SK-N-SH treated with all-trans-retinoic acid at 6 μM for 48 hours (cell line): ENCODE data around the gene KHK.

Source experiments
- ARNTL ChIP-seq: fragments of 450-650 bp; formaldehyde crosslinking; IDR thresholded peaks from 2 replicates; pipeline ENCODE4 v1.5.0; 2020; ENCODE audit warnings: low read depth, mild to moderate bottlenecking, moderate library complexity, borderline replicate concordance
- BACH2 ChIP-seq: fragments of 250-450 bp; sonication (Bioruptor Pico); IDR thresholded peaks from 2 replicates; pipeline ENCODE4 v1.9.0; 2021; ENCODE audit warnings: mild to moderate bottlenecking, borderline replicate concordance
- OSR1 ChIP-seq: fragments of 250-450 bp; sonication (Bioruptor Pico); IDR thresholded peaks from 2 replicates; pipeline ENCODE4 v1.8.0; 2022; ENCODE audit warnings: moderate library complexity, mild to moderate bottlenecking, inconsistent platforms
- RARB ChIP-seq: fragments of 250-450 bp; sonication (Bioruptor Pico); IDR thresholded peaks from 2 replicates; pipeline ENCODE4 v1.8.0; 2021; ENCODE audit warnings: mild to moderate bottlenecking, moderate library complexity
- ZFP30 ChIP-seq: fragments of 450-650 bp; formaldehyde crosslinking; IDR thresholded peaks from 2 replicates; pipeline ENCODE4 v1.5.0; 2022; ENCODE audit warnings: mild to moderate bottlenecking, moderate library complexity

DNA sequence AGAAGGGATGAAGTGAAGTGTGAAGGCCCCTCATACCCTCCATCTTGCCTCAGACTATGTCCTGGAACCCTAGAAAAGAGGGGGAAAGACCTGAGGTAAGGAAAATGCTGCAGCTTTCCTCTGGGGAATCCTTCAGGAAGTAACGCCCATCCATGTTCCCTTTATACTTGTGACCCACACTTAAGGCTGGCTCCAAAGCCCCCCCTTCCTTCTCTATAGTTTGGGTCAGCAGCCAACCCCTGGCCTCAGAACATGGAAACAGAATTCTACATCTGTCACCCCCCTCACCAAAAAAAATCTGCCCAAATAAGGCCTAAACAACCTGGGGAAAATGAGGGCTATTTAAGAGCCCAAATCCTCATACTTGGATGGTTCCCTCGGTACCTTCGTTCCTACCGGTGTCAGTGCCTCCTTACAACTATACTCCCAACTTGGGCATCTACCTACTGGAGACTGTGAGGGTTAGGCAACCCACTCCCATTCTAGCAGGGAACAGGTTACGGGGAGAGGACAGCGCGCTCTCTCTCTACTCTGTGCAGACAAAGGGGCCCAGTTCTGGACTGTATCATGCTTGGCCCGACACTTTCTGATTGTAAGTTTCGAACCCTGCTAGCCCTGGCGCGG lies 15.8 kb upstream of the KHK start:
- TF ChIP-seq BACH2 (CRISPR knock-in tag) (no peak), ZFP30 (CRISPR knock-in tag) (no peak), OSR1 (no peak), ARNTL (CRISPR knock-in tag) (no peak), RARB (no peak)
